ENCODE data around the gene FCHSD2.

- no peak for TF ChIP-seq CBFB (CRISPR knock-in tag; IDR thresholded peaks at IDR 0.05)
- no peak for TF ChIP-seq SRF (CRISPR knock-in tag; IDR thresholded peaks at IDR 0.05)
- no peak for TF ChIP-seq BACH1 (tag; IDR thresholded peaks at IDR 0.05)
- TF ChIP-seq RFX1 (IDR thresholded peaks at IDR 0.05): no peak
- no peak for TF ChIP-seq CTCF (IDR thresholded peaks at IDR 0.05 in 2 of 3, conservative IDR thresholded peaks at IDR 0.05 in 1 of 3; ENCODE audit: insufficient read depth in 2 of 3, low read depth in 1 of 3, low read length in 3 of 3)
- TF ChIP-seq TBL1XR1 (IDR thresholded peaks at IDR 0.05; ENCODE audit: low read length in 2 of 2): no peak
These were observed 318.9 kb downstream of the FCHSD2 start for GRCh38 chr11:72823105-72823804.

Data from K562 (cell line).